Neural crest cell (in vitro differentiated cells): ENCODE results near the gene ZNF429. TPM values are rescaled to one million over a fixed set of nuclear protein-coding genes. Genes with fewer than 3 reads are reported as not detected.
"Not testable (repeated sequence)": the region's sequence is repeated elsewhere in the genome, so short reads cannot be mapped to it uniquely, and the experiment has no call there.

ENCODE experiments used
- DNase-seq: peaks from one replicate; pipeline ENCODE4 v3.0.0; 2021; ENCODE audit warnings: low read depth, mixed read lengths, low spot score
- H3K27ac Mint-ChIP-seq: one replicate; pipeline ENCODE4 v1.8.0; 2021; ENCODE audit warnings: mild to moderate bottlenecking, mixed read lengths; ENCODE audit not compliant: unreplicated experiment
- H3K27me3 Mint-ChIP-seq: 2 replicates; pipeline ENCODE4 v1.8.0; 2021; ENCODE audit warnings: low read depth, mild to moderate bottlenecking, mixed read lengths
- H3K36me3 Mint-ChIP-seq: 2 replicates; pipeline ENCODE4 v1.8.0; 2021; ENCODE audit warnings: low read depth, mild to moderate bottlenecking, mixed read lengths
- H3K4me1 Mint-ChIP-seq: 2 replicates; pipeline ENCODE4 v1.8.0; 2021; ENCODE audit warnings: mixed read lengths
- H3K4me3 Mint-ChIP-seq: one replicate; pipeline ENCODE4 v1.8.0; 2021; ENCODE audit warnings: mild to moderate bottlenecking, mixed read lengths
- H3K9me3 Mint-ChIP-seq: 2 replicates; pipeline ENCODE4 v1.8.0; 2021; ENCODE audit warnings: mixed read lengths
- total RNA-seq: library from RNA; stranded (reverse); gene quantifications from 2 replicates; pipeline ENCODE4 v1.2.1, GENCODE V29; 2021
- TF ChIP-seq, protein P1 (sequence below): fragments of 200-600 bp; sonication (generic); conservative IDR thresholded peaks from 2 replicates; pipeline ENCODE4 v1.5.0; 2021; ENCODE audit warnings: antibody characterized with exemption, mild to moderate bottlenecking

Gene ZNF429
- total RNA-seq, 1 donor from 2014 or later = 17.7 TPM

DNA sequence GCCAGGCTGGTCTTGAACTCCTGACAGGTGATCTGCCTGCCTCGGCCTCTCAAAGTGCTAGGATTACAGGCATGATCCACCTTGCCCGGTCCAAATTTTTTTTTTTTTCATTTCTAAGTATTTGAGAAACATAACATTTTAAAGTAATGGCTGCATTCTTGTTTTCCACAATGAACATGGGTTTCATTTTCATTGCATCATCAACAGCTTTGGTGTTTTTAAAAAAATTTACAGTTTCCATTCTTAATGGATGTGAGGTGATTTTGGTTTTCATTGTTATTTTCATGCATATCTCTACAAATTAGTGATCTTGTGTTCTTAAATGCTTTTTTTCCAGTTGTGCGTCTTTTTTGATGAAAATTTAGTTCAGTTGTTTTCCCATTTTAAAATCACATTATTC, 27.5 kb downstream of the ZNF429 start:
- TF ChIP-seq, protein P1, sequence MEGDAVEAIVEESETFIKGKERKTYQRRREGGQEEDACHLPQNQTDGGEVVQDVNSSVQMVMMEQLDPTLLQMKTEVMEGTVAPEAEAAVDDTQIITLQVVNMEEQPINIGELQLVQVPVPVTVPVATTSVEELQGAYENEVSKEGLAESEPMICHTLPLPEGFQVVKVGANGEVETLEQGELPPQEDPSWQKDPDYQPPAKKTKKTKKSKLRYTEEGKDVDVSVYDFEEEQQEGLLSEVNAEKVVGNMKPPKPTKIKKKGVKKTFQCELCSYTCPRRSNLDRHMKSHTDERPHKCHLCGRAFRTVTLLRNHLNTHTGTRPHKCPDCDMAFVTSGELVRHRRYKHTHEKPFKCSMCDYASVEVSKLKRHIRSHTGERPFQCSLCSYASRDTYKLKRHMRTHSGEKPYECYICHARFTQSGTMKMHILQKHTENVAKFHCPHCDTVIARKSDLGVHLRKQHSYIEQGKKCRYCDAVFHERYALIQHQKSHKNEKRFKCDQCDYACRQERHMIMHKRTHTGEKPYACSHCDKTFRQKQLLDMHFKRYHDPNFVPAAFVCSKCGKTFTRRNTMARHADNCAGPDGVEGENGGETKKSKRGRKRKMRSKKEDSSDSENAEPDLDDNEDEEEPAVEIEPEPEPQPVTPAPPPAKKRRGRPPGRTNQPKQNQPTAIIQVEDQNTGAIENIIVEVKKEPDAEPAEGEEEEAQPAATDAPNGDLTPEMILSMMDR = no peak
- H3K9me3 Mint-ChIP-seq = peaks cover 24% of the 10 kb centered on the region

DNA sequence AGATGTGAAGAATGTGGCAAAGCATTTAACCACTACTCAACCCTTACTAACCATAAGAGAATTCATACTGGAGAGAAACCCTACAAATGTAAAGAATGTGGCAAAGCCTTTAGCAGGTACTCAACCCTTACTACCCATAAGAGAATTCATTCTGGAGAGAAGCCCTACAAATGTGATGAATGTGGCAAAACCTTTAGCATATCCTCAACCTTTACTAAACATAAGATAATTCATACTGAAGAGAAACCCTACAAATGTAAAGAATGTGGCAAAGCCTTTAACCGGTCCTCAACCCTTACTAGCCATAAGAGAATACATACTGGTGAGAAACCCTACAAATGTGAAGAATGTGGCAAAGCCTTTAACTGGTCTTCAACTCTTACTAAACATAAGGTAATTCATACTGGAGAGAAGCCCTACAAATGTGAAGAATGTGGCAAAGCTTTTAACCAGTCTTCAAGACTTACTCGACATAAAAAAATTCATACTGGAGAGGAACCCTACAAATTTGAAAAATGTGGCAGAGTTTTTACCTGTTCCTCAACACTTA, 31.4 kb downstream of the ZNF429 start:
- H3K27ac Mint-ChIP-seq, H3K4me3 Mint-ChIP-seq, H3K4me1 Mint-ChIP-seq, DNase-seq, H3K27me3 Mint-ChIP-seq: not testable (repeated sequence)
- Mint-ChIP-seq H3K36me3 (peaks cover 63% of the 10 kb centered on the region), H3K9me3 (peaks cover 25% of the 10 kb centered on the region)

More for the DNA sequence above, 27.5 kb downstream of the ZNF429 start:
- DNase-seq = no peak
- Mint-ChIP-seq H3K4me3 (no peak overlapping the region), H3K36me3 (peaks cover 75% of the 10 kb centered on the region), H3K27me3 (no peaks in the 10 kb centered on the region), H3K27ac (no peak overlapping the region), H3K4me1 (no peaks in the 10 kb centered on the region)

DNA sequence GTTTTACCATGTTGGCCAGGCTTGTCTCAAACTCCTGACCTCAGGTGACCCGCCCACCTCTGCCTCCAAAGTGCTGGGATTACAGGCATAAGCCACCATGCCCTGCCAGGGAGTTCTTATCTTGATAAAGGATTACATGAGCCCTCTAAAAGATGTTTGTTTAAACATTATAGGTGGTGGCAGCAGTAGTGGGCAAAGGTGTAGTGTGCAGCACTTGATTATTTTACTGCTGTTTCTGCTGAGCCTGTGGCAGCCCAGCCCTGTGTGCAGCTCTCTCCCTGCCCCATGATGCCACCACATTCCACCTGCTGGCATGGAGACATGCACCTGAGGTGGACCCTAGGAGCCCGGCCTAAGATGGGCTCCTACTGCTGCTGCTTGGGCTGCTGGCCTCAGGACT, 54.0 kb downstream of the ZNF429 start:
- Mint-ChIP-seq H3K9me3 (peaks cover under 1% of the 10 kb centered on the region), H3K4me3 (no peak overlapping the region), H3K4me1 (no peaks in the 10 kb centered on the region), H3K36me3 (no peaks in the 10 kb centered on the region), H3K27me3 (no peaks in the 10 kb centered on the region), H3K27ac (no peak overlapping the region)
- TF ChIP-seq, protein P1 = no peak
- DNase-seq = no peak

DNA sequence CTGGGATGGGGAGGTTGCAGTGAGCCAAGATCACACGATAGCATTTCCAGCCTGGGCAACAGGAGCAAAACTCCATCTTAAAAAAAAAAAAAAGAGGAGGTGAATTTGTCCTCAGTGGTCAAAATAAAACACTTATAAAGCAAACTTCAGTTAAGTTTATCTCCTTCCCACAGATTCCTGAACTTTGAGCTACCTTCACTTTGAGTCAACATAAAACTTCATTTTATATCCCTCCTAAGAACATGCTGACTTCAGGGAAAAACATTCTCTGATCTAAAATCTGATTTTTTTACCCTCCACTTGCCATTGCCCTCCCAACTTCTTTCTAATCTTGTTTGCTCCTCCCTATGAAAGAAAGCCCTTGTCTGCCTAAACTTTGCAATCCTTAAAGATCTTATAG, 59.0 kb downstream of the ZNF429 start:
- no peak overlapping the region for H3K4me3 Mint-ChIP-seq
- no peaks in the 10 kb centered on the region for H3K4me1 Mint-ChIP-seq
- peaks cover 2% of the 10 kb centered on the region for H3K36me3 Mint-ChIP-seq
- TF ChIP-seq, protein P1 = no peak
- no peak for DNase-seq
- no peak overlapping the region for H3K27ac Mint-ChIP-seq
- H3K9me3 Mint-ChIP-seq = peaks cover 9% of the 10 kb centered on the region
- H3K27me3 Mint-ChIP-seq = no peaks in the 10 kb centered on the region

DNA sequence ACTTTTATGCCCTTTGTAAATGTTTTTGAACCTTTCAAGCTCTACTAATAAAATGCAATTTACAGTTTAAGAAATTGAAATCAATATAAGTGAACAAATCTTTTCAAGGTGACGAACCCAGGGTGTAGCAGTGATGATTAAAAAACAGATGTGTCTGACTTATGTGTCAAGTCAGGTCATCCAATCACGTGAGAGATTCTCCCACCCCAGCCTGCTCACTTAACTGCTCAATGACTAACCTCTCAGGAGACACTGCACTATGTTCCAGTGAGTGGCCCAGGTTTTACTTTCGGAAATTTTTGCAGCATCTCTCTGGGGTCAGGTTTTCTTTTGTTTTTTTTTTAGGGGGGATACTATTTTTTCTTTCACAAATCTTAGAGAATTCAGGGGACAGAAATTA, 60.7 kb downstream of the ZNF429 start:
- Mint-ChIP-seq H3K4me3 (no peak overlapping the region), H3K27ac (no peak overlapping the region), H3K27me3 (no peaks in the 10 kb centered on the region), H3K9me3 (peaks cover 9% of the 10 kb centered on the region), H3K36me3 (peaks cover 2% of the 10 kb centered on the region), H3K4me1 (no peaks in the 10 kb centered on the region)
- TF ChIP-seq, protein P1 = no peak
- no peak for DNase-seq

DNA sequence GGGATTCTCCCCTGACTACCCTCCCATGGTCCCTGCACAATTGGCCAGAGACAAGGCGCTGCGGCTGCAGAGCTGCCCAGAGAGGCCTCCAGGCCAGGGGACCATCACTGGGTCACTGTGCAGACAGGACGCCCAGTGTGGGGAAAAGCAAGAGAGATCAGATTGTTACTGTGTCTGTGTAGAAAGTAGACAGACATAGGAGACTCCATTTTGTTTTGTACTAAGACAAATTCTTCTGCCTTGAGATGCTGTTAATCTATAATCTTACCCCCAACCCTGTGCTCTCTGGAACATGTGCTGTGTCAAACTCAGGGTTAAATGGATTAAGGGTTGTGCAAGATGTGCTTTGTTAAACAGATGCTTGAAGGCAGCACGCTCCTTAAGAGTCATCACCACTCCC, 62.4 kb downstream of the ZNF429 start:
- peaks cover 15% of the 10 kb centered on the region for H3K9me3 Mint-ChIP-seq
- not testable (repeated sequence) for H3K27me3 Mint-ChIP-seq, DNase-seq, H3K4me1 Mint-ChIP-seq, H3K27ac Mint-ChIP-seq, H3K4me3 Mint-ChIP-seq, H3K36me3 Mint-ChIP-seq
